ENCODE data around the gene POU2AF1.

The POU2AF1 gene

GRCh38 chr11:111360150-111361043, 18.7 kb downstream of the POU2AF1 start:
- no peak for DNase-seq

GRCh38 chr11:111359223-111360149, 19.6 kb downstream of the POU2AF1 start:
- no peak for DNase-seq

GRCh38 chr11:111358038-111359001, 20.8 kb downstream of the POU2AF1 start:
- DNase-seq, result no peak

GRCh38 chr11:111357150-111358037, 21.7 kb downstream of the POU2AF1 start:
- no peak for DNase-seq

- DNase-seq, result no peak
Observed at GRCh38 chr11:111356660-111357048, 22.4 kb downstream of the POU2AF1 start.

- no peak for DNase-seq
Observed at GRCh38 chr11:111355956-111356659, 23.0 kb downstream of the POU2AF1 start.

- DNase-seq, result no peak
Observed at GRCh38 chr11:111355101-111355500, 24.0 kb downstream of the POU2AF1 start.

- no peak for DNase-seq
Observed at GRCh38 chr11:111354601-111354891, 24.5 kb downstream of the POU2AF1 start.

GRCh38 chr11:111353776-111354600, 25.1 kb downstream of the POU2AF1 start:
- DNase-seq, result no peak

GRCh38 chr11:111352935-111353710, 26.0 kb downstream of the POU2AF1 start:
- DNase-seq, result no peak

- DNase-seq, result no peak
Observed at GRCh38 chr11:111352231-111352746, 26.8 kb downstream of the POU2AF1 start.

GRCh38 chr11:111351374-111352055, 27.6 kb downstream of the POU2AF1 start:
- DNase-seq, result no peak

- DNase-seq, result no peak
Observed at GRCh38 chr11:111350811-111351210, 28.3 kb downstream of the POU2AF1 start.

- no peak for DNase-seq
Observed at GRCh38 chr11:111349191-111349695, 29.8 kb downstream of the POU2AF1 start.

- DNase-seq, result no peak
Observed at GRCh38 chr11:111348147-111348546, 30.9 kb downstream of the POU2AF1 start.

- peak; percentile 19 for DNase-seq
Observed at GRCh38 chr11:111347723-111348115, 31.4 kb downstream of the POU2AF1 start.

- DNase-seq, result peak; percentile 8
Observed at GRCh38 chr11:111347002-111347722, 31.9 kb downstream of the POU2AF1 start.
